HUES6 (cell line): Measurements from ENCODE around the gene MEGF11.

Source experiments
- H3K27ac ChIP-seq: 2 replicates; pipeline ENCODE4 v1.7.0; 2013; ENCODE audit warnings: low read depth, mild to moderate bottlenecking, low read length, inconsistent platforms
- H3K27me3 ChIP-seq: 2 replicates; pipeline ENCODE4 v1.6.1; 2013; ENCODE audit warnings: low read length; ENCODE audit not compliant: control insufficient read depth, insufficient read depth
- H3K36me3 ChIP-seq: 2 replicates; pipeline ENCODE4 v1.6.1; 2013; ENCODE audit warnings: low read length; ENCODE audit not compliant: control insufficient read depth, insufficient read depth
- H3K4me1 ChIP-seq: 2 replicates; pipeline ENCODE4 v1.6.1; 2013; ENCODE audit warnings: low read length; ENCODE audit not compliant: control insufficient read depth, insufficient read depth
- H3K4me3 ChIP-seq: 2 replicates; pipeline ENCODE4 v1.5.1; 2013; ENCODE audit warnings: low read depth, low read length
- H3K9ac ChIP-seq: one replicate; pipeline ENCODE4 v1.6.1; 2013; ENCODE audit warnings: mild to moderate bottlenecking, low read length
- H3K9me3 ChIP-seq: 2 replicates; pipeline ENCODE4 v1.6.1; 2013; ENCODE audit warnings: low read depth, low read length; ENCODE audit not compliant: control insufficient read depth, insufficient read depth

Gene MEGF11

GRCh38 chr15:65993236-65993635 lies 260.3 kb downstream of the MEGF11 start:
- Histone ChIP-seq H3K36me3 (no peaks in the 10 kb centered on the region), H3K4me1 (peaks cover 13% of the 10 kb centered on the region), H3K27ac (no peak overlapping the region), H3K9me3 (no peaks in the 10 kb centered on the region), H3K27me3 (no peaks in the 10 kb centered on the region; the same call in 1 of the 2 replicates), H3K9ac (no peak overlapping the region), H3K4me3 (no peak overlapping the region)

DNA sequence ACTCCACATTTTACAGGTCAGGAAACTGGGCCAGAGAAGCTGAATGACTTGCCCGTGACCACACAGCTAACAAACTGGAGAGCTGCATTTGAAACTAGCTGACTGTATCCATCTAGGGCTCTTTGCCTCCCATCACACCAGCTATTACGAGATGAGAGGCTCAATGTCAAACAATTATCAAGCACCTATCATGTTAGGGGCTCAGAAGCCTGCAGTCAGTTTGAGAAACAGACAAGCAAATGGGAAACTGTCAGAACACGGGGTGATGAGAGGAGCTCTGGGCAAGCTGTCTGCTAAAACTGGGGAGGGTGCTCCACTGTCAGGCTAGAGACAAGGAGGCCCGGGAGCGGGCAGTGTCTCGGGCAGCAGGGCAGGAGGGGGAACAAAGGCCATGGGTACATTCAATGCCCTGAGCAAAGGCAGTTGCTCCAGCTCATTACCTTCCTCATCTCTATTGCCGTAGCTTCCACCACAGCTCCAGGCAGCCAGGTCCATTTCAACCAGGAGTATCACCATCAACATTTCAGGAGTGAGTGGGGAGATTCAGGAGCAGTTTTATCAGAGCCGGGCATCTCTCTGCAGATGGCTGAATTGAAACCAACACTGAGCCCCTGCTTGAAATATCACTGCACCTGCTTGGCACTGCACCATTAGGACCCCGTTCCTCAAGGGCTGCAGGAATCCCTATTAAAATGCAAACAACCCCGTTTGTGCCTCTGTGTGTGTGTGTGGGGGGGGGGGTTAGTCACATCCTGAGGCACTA lies 261.6 kb downstream of the MEGF11 start:
- no peak overlapping the region for H3K4me3 ChIP-seq
- H3K9me3 ChIP-seq = no peaks in the 10 kb centered on the region
- H3K36me3 ChIP-seq = no peaks in the 10 kb centered on the region
- H3K9ac ChIP-seq = no peak overlapping the region
- no peaks in the 10 kb centered on the region; the same call in 1 of the 2 replicates for H3K27me3 ChIP-seq
- peaks cover 10% of the 10 kb centered on the region for H3K4me1 ChIP-seq
- H3K27ac ChIP-seq = no peak overlapping the region

DNA sequence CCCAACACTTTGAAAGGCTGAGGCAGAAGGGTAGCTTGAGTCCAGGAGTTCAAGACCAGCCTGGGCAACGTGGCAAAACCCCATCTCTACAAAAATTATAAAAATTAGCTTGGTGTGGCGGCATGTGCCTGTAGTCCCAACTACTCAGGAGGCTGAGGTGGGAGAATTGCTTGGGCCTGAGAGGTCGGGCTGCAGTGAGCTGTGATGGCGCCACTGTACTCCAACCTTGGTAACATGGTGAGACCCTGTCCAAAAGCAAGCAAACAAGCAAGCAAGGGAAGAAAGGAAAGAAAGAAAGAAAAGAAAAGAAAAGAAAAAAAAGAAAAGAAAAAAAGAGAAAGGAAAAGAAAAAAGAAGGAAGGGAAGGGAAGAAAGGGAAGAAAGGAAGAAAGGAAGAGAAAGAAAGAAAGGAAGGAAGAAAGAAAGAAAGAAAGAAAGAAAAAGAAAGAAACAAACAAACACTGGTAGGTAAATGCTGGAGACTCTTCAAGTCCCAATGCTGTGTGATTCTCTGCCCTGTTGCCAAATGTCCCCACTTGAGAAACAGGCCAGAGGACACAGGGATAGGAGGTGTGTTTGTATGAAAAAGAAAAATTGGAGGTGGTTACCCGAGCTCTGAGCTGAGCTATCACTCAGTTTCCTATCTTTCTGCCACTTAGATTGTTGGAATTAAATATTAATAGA lies 263.1 kb downstream of the MEGF11 start:
- peaks cover 17% of the 10 kb centered on the region for H3K4me1 ChIP-seq
- H3K36me3 ChIP-seq = no peaks in the 10 kb centered on the region
- no peaks in the 10 kb centered on the region for H3K9me3 ChIP-seq
- no peak overlapping the region for H3K27ac ChIP-seq
- no peak overlapping the region for H3K9ac ChIP-seq
- no peaks in the 10 kb centered on the region; the same call in 1 of the 2 replicates for H3K27me3 ChIP-seq
- no peak overlapping the region for H3K4me3 ChIP-seq

GRCh38 chr15:65987100-65987499 lies 266.4 kb downstream of the MEGF11 start:
- Histone ChIP-seq H3K9ac (no peak overlapping the region), H3K4me3 (no peak overlapping the region), H3K9me3 (no peaks in the 10 kb centered on the region), H3K27ac (no peak overlapping the region), H3K36me3 (no peaks in the 10 kb centered on the region), H3K27me3 (peaks cover 10% of the 10 kb centered on the region; the same call in 1 of the 2 replicates), H3K4me1 (peaks cover 19% of the 10 kb centered on the region)

- Histone ChIP-seq H3K4me3 (no peak overlapping the region), H3K36me3 (no peaks in the 10 kb centered on the region), H3K4me1 (peaks cover 23% of the 10 kb centered on the region), H3K27ac (no peak overlapping the region), H3K9ac (no peak overlapping the region), H3K9me3 (no peaks in the 10 kb centered on the region), H3K27me3 (peaks cover 10% of the 10 kb centered on the region; the same call in 1 of the 2 replicates)
These were observed 267.1 kb downstream of the MEGF11 start for GRCh38 chr15:65986416-65986815.

DNA sequence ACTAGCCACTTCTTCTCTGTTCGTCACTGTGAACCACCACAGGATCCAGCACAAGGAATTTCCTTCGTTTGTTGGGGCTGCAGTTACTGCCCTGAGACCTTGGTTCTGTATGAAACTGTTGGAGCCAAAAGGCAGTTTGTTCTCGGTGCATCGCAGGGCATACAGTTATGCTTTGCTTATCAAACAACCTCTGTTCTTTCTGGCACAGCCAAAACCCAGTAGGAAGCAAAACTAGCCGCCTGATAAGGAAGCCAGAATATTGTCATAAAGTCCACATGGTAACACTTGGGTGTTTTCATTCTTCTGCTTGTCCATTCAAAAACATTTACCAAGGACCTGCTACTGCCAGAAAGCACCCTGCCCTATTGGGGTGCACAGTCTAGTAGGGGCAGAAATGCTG lies 268.2 kb downstream of the MEGF11 start:
- Histone ChIP-seq H3K4me1 (peaks cover 31% of the 10 kb centered on the region), H3K27ac (no peak overlapping the region), H3K4me3 (no peak overlapping the region), H3K36me3 (no peaks in the 10 kb centered on the region), H3K9ac (no peak overlapping the region), H3K27me3 (peaks cover 10% of the 10 kb centered on the region; the same call in 1 of the 2 replicates), H3K9me3 (no peaks in the 10 kb centered on the region)

GRCh38 chr15:65982627-65983322 lies 270.8 kb downstream of the MEGF11 start:
- H3K9me3 ChIP-seq = no peaks in the 10 kb centered on the region
- peak overlapping the region; percentile 84 for H3K4me3 ChIP-seq
- peaks cover 10% of the 10 kb centered on the region; the same call in 1 of the 2 replicates for H3K27me3 ChIP-seq
- no peaks in the 10 kb centered on the region for H3K36me3 ChIP-seq
- peaks cover 31% of the 10 kb centered on the region for H3K4me1 ChIP-seq
- no peak overlapping the region for H3K27ac ChIP-seq
- H3K9ac ChIP-seq = no peak overlapping the region

DNA sequence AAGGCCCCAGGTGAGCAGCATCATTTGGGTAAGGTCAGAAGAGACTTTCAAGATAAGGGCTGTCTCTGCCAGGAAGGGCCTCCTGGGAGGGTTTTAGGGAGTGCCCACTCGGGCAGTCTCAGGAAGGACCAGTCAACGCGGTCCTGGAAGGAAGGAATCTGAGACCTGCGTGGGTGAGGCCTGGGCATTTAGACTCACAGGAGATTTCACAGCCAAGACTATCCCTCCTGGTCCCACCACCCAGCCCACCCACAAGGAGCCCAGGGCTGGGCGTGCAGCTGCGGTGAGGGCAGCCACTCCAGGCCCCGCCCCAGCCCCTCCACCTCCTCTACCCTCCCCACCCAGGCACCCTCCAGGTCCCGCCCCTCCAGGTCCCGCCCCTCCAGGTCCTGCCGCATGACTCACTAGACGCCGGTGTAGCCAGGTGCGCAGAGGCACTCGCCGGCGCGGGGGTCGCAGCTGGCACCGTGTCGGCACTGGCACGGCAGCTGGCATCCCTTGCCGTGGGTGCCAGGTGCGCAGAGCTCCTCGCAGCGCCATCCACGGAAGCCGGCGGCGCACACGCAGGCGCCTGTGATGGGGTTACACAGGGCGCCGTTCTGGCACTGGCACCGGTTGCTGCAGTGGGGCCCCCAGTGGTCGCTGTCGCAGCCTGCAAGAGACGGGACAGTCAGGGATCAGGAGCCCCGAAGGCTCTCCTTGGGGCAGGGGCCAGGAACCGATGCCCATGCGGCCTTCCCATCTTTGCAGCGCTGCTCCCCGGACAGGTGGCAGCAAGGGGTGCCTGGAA lies 271.5 kb downstream of the MEGF11 start:
- Histone ChIP-seq H3K4me3 (peak overlapping the region; percentile 84), H3K9me3 (no peaks in the 10 kb centered on the region), H3K27me3 (peaks cover 10% of the 10 kb centered on the region; the same call in 1 of the 2 replicates), H3K36me3 (no peaks in the 10 kb centered on the region), H3K27ac (no peak overlapping the region), H3K4me1 (peaks cover 31% of the 10 kb centered on the region), H3K9ac (no peak overlapping the region)

DNA sequence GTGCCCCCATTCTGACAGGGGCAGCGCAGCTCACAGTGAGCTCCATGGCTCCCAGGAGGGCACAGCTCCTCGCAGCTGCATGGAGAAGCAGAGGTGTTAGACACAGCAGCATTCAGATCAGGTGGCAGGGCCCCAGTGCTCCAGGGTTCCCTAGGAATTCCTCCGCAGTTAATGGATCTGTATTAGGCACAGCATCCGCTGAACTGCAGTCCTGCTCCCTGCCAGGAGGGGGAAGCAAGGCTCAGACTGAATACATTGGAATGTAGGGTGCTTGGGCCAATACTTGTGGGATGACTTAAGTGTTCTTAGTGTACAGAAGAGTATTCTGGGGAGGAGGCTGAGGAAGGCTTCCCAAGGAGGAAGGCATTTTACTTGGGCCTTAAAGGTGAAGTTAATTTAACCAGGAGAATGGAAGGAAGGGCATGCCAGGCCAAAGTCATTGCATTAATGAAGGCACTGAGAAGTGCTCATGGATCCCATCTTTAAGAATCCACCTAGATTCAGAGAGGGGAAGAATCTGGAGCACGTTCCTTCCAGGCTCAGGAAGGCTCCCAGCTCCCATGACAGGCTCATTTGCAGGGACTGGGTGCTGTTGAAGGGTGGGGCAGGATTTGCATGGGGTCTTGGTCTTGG lies 272.6 kb downstream of the MEGF11 start:
- Histone ChIP-seq H3K4me1 (peaks cover 23% of the 10 kb centered on the region), H3K27ac (no peak overlapping the region), H3K9ac (no peak overlapping the region), H3K27me3 (peaks cover 10% of the 10 kb centered on the region; the same call in 1 of the 2 replicates), H3K9me3 (no peaks in the 10 kb centered on the region), H3K36me3 (no peaks in the 10 kb centered on the region), H3K4me3 (no peak overlapping the region)

DNA sequence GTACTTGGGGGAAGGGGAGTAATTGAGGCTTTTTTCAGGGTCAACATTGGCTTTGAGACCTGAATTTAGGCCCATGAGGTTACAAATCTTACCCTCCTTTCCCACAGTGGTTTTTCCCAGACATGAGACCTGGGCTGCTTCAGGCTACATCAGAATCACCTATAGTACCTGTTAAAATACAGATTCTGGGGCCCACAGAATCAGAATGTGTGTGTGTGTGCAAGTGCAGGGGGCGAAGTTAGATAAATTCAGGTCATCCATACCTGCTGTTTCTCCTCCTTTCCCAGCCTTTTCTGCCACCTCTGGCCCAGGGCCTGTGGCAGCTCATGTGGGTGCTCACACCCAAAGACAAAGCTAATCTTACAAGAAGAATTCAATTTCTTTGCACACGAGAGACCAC lies 273.7 kb downstream of the MEGF11 start:
- no peaks in the 10 kb centered on the region for H3K9me3 ChIP-seq

More for the DNA sequence above, 273.7 kb downstream of the MEGF11 start:
- Histone ChIP-seq H3K36me3 (no peaks in the 10 kb centered on the region), H3K27me3 (peaks cover 10% of the 10 kb centered on the region; the same call in 1 of the 2 replicates), H3K9ac (no peak overlapping the region), H3K4me1 (peaks cover 23% of the 10 kb centered on the region), H3K27ac (no peak overlapping the region), H3K4me3 (no peak overlapping the region)
